GM18870 (cell line): ENCODE results near the gene SAMD4B.

Source experiments
- ATAC-seq: cut with Tn5 transposase; IDR thresholded peaks from one replicate; pipeline ENCODE4 v1.9.1; 2021; ENCODE audit warnings: moderate library complexity; ENCODE audit not compliant: unreplicated experiment

The SAMD4B gene

DNA sequence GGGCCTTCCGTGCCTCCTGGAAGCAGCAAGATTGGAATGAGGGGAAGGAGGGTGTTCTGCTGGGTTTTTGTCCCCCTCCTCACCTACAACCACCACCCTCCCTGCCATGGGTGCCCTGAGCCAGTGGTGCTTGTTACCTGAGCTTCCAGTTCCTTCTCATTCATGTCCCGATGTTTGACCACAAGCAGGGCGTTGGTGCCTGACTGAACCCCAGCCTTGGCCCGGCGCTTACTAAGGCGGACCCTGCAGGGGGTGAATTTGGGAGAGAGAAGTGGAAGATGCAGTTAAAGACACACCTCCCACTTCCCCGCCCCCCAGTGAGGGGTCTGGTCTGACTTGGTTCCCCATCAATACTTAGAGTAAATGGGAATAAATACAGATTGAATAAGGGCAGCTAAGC lies 44.3 kb downstream of the SAMD4B start:
- ATAC-seq = no peak

DNA sequence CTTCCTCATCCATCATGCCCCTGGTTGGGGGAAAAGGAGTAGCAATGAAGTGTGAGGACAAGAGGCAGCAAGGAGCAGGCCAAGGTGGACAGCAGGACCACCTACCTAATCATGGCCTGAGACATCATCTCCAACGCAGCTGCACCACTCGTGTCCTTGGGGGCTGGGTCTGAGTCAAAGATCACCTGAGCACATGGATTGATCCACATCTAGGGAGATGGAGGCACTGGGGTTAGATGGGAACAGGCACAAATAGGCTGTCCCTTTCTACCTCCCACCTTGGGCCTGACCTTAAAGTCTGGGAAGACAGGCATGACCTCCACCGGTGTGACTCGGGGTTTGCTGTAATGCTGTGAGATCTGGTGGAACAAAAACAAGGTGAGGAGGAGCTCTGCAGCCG lies 46.4 kb downstream of the SAMD4B start:
- ATAC-seq = no peak

DNA sequence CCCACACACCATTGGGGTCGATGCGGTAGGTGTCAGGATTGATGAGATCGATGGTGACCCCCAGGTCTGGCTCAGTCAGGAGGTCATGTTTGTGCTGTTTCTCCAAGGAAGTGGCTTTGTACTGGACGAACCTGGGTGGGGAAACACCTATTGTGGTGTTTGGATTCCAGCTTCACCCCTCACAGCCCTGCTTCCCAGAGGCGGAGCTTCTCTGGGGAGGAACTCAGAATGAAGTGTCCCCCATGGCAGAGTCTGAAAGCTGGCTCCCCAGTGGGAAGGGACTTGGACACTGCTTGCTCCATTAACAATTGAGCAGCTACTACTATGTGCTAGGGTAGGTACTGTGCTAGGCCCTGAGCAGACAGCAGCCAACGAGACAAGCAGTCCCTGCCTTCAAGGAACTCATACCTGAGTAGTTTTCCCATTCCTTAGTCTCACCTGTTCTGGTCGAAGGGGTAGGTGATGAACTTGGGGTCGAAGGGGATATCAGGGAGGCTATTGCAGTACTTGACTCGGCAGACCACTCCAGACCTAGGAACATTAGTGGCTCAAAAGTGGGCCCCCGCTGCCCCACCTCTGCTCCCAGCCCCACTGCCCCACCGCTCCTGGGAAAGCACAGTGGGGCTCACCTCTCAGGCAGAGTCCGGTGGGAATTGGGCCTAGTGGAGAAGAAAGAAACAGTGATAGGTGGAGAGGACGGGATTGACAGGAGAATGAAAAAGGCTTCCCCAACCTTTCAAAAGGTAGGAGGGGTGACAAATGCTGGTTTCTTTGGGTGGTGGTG lies 47.6 kb downstream of the SAMD4B start:
- no peak for ATAC-seq

DNA sequence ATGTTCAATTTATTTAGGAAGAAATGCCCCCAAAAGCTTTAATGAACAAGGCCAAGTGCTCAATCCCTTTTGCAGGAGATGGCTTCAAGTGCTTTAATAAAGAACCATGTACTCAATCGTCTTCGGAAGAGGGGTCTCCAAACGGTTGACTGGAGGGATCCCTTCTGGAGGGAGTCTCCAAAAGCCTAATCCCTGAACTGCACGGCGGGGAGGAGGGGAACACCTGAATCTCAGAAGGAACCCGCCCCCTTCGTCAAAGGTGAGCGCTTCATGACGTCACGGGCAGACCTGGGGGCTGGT lies 48.2 kb downstream of the SAMD4B start:
- no peak for ATAC-seq

DNA sequence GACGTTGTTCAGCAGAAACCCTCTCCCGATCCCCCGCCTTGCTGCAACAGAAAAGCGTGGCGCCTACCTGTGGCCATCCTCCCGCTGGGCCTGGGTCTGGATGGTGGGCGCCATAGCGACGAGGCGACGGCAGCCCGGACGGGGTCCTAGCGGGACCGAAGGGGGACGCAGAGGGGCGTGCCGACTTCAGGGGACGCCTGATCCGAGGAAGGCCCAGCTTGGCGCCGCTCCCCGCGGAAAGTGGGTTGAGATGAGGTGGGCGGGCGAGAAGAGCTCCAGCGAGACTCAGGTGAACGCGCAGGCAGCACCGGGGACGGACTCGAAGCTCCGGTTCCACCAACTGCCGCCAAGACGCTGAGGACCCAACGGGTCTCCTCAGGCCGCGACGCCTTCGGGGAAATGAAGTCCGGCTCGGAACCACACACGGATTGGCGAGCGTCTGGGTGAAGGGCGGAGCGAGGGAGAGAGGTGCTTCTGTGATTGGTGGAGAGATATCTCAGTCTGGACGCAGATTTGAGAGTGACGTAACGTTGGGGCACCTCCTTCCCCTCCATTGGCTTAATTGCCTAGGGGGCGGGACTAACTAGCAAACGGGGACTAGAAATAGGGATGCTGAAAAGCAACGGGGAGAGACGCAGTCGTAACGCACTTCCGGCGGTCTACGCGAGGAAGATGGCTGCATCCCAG lies 48.7 kb downstream of the SAMD4B start, which contains the start of the genes MED29 and PAF1:
MED29 (plus strand) TSS at position 628 of the 687 bp plus-strand sequence; CDS start at position 673, 45 bp downstream.
PAF1 (minus strand) TSS at position 356 of the 687 bp plus-strand sequence; CDS start at position 114, 242 bp downstream.
- ATAC-seq = peak; percentile 95

DNA sequence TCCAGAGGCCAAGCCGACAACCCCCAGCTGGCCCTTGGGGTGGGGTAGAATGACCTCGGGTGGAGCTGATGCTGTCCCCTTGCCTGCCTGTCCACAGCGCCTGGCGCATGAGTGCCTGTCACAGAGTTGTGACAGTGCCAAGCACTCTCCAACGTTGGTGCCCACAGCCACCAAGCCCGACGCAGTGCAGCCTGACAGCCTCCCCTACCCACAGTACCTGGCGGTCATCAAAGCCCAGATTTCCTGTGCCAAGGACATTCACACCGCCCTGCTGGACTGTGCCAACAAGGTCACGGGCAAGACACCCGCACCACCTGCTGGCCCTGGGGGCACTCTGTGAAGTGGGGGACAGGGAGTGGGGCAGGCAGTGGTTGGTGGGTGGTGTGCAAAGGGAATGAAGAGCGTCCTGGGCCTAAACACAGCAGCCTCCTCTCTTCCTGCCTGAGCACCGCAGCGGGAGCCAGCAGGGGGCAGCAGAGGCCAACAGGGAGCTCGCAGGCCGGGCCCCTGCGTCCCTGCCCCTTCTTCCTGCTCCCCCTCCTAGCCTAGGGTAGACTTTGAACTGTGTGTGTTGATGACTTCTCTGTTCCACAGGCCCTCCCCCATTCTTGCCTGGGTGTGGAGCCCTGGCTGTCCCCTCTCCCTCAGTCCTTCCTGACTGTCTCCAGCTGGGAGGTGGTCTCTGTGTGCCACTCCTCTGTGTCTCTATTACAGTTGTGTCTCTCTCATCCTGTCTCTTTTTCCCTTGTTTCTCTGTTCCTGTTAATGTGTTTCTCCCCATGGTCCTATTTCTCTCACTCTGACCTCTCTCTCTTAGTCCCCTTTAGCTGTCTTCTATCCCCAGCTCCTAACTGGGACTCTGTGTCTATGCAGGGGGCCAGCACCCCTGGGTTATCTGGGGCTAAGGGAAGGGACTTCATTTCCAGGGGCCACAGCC lies 55.4 kb downstream of the SAMD4B start:
- ATAC-seq = no peak

DNA sequence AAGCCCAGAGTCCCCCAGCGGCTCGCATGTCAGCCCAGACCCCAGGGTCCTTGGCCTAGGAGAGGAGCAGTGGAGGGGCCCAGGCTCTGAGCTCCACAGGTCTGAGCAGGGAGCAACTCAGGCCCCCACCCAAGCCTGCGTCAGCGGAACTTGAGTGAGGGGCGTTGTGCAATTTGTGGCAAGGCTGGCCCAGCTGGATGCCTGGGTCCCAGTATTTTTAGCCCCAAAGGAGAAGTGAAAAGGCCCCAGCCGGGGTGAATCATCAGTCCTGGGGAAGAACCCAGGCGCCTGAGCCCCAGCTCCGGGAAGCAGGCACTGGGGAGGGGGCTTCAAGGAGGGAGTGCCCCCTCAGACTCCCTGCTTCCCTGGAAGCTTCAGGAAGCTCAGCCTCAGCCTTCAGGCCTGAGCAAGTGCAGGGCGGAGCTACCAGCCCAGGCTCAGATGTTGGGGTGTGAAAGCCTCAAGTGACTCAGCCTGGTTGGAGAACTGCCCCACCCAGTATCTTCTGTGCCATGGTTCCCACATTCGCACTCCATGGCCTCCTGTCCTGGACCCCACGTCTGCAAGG lies 56.2 kb downstream of the SAMD4B start:
- ATAC-seq = no peak

DNA sequence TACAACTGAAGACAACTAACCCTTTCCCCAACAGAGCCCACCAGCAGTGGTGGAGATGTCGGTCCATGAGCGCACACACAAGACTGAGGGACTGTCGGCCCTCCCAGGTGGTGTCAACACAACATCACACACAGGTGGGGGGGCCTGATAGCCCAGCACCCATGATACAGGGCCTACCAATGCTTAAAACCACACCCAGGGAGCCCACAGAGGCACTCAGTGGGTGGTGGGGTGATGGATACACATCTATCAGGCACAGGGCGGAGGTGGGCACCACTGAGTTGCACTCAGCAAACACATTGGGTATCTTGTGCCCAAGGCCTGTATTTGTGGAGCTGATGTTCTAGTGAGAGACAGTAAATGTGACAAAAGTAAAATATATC lies 57.4 kb downstream of the SAMD4B start:
- ATAC-seq = no peak

DNA sequence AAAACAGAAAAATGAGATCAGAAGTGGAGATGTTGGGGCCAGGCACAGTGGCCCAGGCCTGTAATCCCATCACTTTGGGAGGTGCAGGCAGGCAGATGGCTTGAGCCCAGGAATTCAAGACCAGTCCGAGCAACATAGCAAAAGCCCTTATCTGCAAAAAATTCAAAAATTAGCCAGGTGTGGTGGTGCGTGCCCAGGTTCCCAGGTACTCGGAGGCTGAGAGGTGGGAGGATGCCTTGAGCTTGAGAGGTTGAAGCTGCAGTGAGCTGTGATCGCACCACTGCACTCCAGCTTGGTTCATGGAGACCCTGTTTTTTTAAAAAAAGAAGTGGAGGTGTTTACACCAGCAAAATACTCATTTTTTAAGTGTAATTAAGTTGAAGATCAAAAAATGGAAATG lies 57.8 kb downstream of the SAMD4B start:
- no peak for ATAC-seq

DNA sequence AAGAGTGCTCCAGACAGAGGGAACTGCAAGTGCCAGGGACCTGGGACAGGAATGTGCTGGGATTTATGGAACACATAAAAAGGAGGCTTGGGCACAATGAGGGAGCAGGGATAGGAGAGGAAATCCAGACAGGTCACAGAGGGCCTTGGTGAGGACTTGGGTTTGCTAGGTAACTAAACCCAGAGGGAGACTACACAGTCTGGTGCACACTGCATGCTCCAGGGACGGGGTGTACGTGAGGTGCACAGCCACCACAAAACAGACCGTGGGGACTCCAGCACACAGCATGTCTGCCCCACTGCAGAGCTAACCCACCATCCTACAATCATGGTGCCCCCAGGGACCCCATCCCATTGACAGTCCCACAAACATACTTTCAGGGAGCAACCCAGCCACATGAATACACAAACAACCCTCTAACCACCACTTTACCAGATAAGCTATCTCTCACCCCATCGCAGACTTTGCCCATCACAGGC lies 58.9 kb downstream of the SAMD4B start:
- ATAC-seq = peak; percentile 3

DNA sequence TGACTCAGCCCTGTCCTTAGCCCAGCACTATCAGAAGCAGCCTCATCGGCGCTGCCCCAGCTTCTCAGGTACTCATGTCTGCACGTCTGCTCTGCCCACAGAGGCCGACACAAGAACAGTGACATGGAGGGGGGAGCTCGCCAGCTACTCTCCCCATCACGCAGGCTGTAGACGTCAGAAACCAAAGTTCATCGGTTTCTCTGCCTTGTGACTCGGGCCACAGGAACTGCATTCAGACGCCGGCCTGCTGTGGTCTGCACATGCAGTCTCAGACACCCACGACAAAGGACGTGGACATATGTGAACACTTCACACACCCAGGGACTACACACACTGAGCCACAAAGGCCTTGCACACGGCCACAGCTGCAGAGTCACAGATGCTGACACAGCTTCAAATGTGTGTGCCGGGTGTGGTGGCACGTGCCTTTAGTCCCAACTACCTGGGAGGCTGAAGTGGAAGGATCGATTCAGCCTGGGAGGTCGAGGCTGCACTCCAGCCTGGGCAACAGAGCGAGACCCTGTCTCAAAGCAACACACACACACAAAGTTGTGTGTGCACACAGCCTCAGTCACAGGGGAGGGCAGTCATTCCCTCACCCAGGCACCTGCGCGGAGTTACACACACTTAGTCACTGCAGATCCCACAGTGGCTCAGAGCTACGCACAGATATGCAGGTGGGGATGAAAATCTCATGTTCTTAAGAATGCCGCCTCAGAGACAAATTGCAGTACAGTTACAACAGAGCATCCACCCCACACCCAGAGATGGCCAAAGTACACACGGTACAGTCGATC lies 59.5 kb downstream of the SAMD4B start:
- ATAC-seq = peak; percentile 22

DNA sequence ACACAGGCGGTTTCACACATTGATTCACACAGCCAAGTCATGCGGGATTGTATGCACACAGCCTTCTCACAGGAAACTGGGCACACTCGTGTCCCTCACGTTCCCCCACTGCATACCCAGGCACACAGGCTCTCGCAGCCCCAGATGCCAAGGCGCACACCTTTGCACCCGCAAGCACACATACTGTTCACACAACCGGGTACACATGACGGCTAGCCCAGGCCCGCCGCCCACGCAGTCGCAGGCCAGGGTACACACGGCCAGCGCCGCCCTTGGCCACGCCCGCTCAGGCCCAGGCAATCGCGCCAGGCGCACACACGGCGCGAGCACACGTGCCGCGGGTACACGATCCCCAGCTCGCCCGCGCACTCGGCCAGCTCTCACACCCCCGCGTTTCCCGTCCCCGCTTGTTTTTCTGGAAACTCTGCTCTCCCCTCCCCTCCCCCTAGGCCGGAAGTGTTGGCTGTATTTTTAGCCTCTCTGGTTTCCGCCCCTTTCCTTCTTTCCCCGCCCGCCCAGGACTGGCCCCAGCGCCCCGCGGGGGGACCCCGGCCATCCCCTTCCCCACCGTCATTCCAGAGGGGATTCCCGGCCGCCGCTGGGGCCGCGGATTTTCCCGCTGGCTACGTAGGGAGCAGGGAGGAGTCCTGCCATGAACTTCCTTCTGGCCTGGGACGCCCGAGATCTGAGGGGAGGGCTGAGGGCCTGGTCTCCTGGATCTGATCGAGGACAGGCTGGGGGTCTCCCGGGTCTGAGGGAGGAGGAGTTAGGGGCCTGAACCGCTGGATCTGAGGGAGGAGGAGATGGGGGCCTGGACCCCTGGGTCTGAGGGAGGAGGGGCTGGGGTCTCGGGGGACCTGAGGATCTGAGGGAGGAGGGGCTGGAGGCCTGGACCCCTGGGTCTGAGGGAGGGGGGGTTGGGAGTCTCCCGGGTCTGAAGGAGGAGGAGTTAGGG lies 60.4 kb downstream of the SAMD4B start:
- peak; percentile 11 for ATAC-seq

DNA sequence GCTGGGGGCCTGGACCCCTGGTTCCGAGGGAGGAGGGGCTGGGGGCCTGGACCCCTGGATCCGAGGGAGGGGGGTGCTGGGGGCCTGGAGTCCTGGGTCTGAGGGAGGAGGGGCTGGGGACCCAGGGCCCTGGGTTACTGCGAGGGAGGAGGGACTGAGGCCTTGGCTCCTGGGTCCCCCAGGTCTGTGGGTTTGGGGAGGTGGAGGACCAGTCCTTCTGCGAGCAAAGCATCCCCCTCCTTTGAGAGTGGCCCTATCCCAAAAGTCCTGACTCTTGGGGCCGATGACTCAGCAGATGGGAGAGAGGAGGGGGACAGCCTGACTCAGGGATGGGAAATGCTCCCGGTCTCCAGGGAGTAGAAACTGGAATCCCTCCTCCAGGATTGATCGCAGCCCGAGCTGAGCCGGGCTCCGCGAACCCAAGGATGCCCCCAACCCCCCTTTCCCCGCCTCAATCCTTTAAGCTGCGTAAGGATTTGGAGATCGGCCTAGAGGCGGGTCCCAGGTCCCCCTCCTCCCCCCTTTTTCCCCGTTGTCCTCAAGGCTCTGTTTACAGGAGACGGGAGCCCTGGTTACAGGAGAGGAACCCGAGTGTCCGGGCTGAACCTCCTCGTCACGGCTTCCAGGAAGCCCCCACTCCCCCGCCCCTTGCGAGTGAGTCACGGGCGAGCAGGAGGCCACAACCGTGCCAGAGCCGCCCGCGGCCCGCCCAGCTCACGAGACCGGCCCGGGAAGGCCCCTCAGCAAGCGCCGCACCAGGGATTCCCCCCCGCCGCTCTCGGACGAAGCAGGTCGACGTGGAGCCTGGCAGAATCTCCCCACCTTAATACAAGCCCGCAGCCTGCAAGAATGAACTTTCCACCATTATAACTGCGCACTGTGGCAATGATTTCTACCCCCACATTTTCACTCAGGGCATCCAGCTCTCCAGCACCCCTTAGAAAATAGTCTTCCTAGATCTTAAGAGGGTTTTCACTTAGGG lies 61.4 kb downstream of the SAMD4B start:
- no peak for ATAC-seq

DNA sequence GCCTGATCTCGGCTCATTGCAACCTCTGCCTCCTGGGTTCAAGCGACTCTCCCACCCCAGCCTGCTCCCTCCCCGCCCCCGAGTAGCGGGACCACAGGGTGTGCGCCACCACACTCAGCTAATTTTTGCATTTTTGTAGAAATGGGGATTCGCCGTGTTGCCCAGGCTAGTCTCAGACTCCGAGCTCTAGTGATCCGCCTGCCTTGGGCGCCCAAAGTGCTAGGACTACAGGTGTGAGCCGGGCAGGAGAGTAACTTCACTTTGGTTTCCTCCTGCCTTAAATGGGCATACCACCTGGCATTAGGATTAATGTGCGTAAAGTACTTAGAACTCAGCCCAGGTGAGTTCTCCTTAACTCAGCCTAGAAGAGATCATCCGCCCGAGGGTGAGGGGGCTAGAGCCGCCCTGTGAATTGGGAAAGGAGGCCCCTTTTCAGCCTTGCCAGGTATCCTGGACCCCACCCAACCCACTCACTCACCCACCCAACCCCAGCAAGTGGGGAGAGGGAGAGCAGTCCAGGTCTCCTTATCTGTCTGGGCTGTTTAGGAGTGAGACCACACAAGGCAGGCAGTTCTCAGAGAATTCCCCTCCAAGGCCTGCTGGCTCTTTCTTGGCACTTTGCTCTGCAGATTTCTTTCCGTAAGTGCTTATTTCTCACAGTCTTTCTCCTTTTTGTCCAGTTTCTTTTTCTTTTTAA lies 63.2 kb downstream of the SAMD4B start:
- no peak for ATAC-seq

DNA sequence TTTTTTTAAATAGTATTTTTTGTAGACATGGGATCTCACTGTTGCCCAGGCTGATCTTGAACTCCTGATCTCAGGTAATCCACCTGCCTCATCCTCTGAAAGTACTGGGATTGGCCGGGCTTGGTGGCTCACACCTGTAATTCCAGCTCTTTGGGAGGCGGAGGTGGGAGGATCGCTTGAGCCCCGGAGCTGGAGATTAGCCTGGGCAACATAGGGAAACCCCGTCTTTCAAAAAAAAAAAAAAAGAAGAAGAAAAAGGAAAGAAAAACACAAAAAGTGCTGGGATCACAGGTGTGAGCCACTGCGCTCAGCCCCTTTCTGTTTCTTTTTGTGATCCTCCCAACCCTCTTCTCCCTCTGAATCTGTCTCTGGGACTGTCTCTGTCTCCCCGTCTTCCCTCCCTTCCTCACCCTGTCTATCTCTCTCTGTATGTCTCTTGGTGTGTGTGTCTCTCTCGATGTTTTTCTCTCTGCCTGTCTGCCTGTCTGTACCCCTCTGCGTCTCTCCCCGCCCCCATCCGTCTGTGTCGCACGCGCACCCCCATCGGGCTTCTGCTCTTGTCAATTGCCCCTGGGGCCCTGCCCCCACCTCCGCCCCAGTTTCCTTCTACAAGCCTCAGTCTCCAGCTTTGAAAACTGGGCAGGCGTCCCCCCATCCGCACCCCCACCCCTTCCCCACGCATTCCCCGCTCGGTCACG lies 63.9 kb downstream of the SAMD4B start:
- no peak for ATAC-seq

DNA sequence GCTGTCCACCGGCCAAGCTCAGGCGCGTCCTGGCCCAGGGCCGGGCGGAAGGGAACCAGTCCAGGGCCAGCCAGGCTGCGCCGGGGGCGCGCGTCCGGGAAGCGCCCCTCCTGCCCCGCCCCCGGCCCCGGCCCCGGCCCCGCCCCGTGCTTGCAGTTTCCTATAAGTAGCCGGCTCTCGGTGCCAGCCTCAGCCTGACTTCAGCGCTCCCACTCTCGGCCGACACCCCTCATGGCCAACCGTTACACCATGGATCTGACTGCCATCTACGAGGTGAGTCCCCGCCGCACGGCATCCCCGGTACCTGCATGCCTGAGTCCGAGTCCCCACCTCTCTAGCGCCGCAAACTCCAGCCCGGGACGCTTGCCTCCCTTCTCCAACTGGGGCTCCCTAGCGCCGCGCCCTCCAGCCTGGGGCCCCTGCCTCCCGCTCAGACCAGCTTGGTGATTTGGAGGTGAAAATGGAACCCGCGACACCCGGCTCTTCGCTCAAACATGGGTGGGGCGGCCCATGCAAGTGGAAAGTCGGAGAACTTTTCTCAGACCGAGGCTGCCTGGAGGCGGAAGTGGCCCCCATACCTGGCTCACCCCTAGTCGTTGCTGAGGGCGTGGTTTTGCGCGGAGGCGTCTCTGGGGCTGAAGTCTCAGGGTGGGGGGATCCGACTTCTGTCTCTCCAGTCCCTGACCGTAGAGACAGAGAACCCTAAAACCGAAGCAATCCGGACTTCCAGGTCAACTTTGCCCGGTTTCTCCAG lies 64.6 kb downstream of the SAMD4B start, which contains the start of gene ZFP36:
ZFP36 (plus strand) TSS at position 192 of the 754 bp plus-strand sequence; CDS start at position 250, 58 bp downstream.
- no peak for ATAC-seq
